Measurements from ENCODE around the gene SREBF2. TPM values are rescaled to one million over a fixed set of nuclear protein-coding genes. Genes with fewer than 3 reads are reported as not detected.

The SREBF2 gene
- total and polyA plus RNA-seq, 9 of the 15 experiments (the other 6 are each of a cell fraction or from before 2014, with no cell fraction given), result 1.1 to 84.2 (median 26.9) TPM

DNA sequence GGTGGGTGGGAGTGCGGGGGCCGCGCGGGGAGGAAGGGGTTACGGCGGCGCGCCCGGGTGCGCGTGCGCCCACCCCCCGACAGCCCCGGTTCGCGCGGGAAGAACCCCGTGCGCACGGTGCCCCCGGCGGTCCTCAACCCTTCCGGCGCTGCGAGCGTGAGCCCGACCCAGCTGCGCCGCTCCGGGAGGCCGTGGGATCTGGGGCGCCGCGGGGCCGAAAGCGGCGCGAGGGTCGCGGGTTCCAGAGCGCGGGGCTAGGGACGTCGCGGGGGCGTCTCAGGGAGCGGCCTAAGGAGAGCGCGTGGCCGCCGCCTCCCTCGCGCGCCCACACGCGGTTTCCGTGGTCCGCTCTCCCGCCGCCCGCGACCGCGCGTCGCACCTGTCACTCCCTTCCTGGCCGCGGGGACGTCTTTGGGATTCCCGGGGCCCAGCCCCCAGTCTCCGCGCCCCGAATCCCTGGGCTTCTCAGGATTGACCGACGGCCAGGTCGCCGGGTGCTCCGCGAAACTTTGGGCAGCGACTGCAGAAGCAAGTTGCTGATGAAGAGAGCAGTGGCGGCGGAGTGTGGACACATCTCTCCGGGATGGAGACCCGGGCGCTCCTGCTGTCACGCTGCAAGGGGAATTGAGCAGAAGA is 582 bp downstream of the SREBF2 start (continued):
- TF ChIP-seq, protein P1, sequence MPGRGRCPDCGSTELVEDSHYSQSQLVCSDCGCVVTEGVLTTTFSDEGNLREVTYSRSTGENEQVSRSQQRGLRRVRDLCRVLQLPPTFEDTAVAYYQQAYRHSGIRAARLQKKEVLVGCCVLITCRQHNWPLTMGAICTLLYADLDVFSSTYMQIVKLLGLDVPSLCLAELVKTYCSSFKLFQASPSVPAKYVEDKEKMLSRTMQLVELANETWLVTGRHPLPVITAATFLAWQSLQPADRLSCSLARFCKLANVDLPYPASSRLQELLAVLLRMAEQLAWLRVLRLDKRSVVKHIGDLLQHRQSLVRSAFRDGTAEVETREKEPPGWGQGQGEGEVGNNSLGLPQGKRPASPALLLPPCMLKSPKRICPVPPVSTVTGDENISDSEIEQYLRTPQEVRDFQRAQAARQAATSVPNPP (IDR thresholded peaks at IDR 0.05; ENCODE audit: borderline replicate concordance, insufficient read depth, insufficient read length), result no peak
- no peak for TF ChIP-seq MXI1 (IDR thresholded peaks at IDR 0.05; ENCODE audit: low read depth, low read length)
- TF ChIP-seq, protein P2, sequence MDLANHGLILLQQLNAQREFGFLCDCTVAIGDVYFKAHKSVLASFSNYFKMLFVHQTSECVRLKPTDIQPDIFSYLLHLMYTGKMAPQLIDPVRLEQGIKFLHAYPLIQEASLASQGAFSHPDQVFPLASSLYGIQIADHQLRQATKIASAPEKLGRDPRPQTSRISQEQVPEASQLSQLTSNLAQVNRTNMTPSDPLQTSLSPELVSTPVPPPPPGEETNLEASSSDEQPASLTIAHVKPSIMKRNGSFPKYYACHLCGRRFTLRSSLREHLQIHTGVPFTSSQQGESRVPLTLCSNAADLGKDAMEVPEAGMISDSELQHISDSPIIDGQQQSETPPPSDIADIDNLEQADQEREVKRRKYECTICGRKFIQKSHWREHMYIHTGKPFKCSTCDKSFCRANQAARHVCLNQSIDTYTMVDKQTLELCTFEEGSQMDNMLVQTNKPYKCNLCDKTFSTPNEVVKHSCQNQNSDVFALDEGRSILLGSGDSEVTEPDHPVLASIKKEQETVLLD (IDR thresholded peaks at IDR 0.05), result no peak
- no peak for TF ChIP-seq ZKSCAN3 (CRISPR knock-in tag; IDR thresholded peaks at IDR 0.05)
- no peak for TF ChIP-seq RUNX1 (IDR thresholded peaks at IDR 0.05; ENCODE audit: low read depth)
- TF ChIP-seq MAFG (tag; conservative IDR thresholded peaks at IDR 0.05), result no peak
- TF ChIP-seq, protein P3, sequence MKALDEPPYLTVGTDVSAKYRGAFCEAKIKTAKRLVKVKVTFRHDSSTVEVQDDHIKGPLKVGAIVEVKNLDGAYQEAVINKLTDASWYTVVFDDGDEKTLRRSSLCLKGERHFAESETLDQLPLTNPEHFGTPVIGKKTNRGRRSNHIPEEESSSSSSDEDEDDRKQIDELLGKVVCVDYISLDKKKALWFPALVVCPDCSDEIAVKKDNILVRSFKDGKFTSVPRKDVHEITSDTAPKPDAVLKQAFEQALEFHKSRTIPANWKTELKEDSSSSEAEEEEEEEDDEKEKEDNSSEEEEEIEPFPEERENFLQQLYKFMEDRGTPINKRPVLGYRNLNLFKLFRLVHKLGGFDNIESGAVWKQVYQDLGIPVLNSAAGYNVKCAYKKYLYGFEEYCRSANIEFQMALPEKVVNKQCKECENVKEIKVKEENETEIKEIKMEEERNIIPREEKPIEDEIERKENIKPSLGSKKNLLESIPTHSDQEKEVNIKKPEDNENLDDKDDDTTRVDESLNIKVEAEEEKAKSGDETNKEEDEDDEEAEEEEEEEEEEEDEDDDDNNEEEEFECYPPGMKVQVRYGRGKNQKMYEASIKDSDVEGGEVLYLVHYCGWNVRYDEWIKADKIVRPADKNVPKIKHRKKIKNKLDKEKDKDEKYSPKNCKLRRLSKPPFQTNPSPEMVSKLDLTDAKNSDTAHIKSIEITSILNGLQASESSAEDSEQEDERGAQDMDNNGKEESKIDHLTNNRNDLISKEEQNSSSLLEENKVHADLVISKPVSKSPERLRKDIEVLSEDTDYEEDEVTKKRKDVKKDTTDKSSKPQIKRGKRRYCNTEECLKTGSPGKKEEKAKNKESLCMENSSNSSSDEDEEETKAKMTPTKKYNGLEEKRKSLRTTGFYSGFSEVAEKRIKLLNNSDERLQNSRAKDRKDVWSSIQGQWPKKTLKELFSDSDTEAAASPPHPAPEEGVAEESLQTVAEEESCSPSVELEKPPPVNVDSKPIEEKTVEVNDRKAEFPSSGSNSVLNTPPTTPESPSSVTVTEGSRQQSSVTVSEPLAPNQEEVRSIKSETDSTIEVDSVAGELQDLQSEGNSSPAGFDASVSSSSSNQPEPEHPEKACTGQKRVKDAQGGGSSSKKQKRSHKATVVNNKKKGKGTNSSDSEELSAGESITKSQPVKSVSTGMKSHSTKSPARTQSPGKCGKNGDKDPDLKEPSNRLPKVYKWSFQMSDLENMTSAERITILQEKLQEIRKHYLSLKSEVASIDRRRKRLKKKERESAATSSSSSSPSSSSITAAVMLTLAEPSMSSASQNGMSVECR (CRISPR knock-in tag; IDR thresholded peaks at IDR 0.05), result peak; percentile 62
- TF ChIP-seq, protein P4, sequence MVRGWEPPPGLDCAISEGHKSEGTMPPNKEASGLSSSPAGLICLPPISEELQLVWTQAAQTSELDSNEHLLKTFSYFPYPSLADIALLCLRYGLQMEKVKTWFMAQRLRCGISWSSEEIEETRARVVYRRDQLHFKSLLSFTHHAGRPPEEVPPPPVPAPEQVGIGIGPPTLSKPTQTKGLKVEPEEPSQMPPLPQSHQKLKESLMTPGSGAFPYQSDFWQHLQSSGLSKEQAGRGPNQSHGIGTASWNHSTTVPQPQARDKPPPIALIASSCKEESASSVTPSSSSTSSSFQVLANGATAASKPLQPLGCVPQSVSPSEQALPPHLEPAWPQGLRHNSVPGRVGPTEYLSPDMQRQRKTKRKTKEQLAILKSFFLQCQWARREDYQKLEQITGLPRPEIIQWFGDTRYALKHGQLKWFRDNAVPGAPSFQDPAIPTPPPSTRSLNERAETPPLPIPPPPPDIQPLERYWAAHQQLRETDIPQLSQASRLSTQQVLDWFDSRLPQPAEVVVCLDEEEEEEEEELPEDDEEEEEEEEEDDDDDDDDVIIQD (CRISPR knock-in tag; IDR thresholded peaks at IDR 0.05), result no peak
- no peak for TF ChIP-seq ILF3 (IDR thresholded peaks at IDR 0.05; ENCODE audit: borderline replicate concordance)
- TF ChIP-seq, protein P5, sequence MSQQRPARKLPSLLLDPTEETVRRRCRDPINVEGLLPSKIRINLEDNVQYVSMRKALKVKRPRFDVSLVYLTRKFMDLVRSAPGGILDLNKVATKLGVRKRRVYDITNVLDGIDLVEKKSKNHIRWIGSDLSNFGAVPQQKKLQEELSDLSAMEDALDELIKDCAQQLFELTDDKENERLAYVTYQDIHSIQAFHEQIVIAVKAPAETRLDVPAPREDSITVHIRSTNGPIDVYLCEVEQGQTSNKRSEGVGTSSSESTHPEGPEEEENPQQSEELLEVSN (IDR thresholded peaks at IDR 0.05; ENCODE audit: borderline replicate concordance in 1 of 2, extremely low read depth in 1 of 2, insufficient read depth in 1 of 2, insufficient read length in 1 of 2, low read depth in 1 of 2, low read length in 1 of 2, poor library complexity in 1 of 2, severe bottlenecking in 1 of 2), result peak; percentile 79 to 92
- no peak for TF ChIP-seq YY1 (IDR thresholded peaks at IDR 0.05; ENCODE audit: borderline replicate concordance in 1 of 3, control insufficient read depth in 1 of 3, extremely low read depth in 1 of 3, insufficient read depth in 3 of 3, insufficient read length in 1 of 3, insufficient replicate concordance in 2 of 3, low read depth in 1 of 3, low read length in 2 of 3)
- TF ChIP-seq TOE1 (IDR thresholded peaks at IDR 0.05; ENCODE audit: borderline replicate concordance), result no peak; the same call in 1 of the 2 replicates
- no peak for TF ChIP-seq TOE1 (CRISPR knock-in tag; IDR thresholded peaks at IDR 0.05; ENCODE audit: borderline replicate concordance, low read depth)
- peak; percentile 13; the same call in 1 of the 2 replicates for TF ChIP-seq PHF8 (IDR thresholded peaks at IDR 0.05; ENCODE audit: borderline replicate concordance, low read length)
- no peak for TF ChIP-seq HEY1 (CRISPR knock-in tag; IDR thresholded peaks at IDR 0.05; ENCODE audit: borderline replicate concordance)
- TF ChIP-seq ZC3H8 (IDR thresholded peaks at IDR 0.05), result no peak
